Epithelial cell of esophagus (primary cell): ENCODE measurements around the gene RAD18.

ENCODE experiments used
- DNase-seq: peaks from one replicate; pipeline ENCODE4 v3.0.0; 2010; ENCODE audit warnings: low read depth
- H3K4me3 ChIP-seq: 2 replicates; pipeline ENCODE4 v1.5.1; 2011; ENCODE audit warnings: mild to moderate bottlenecking, low read length, control low read depth
- TF ChIP-seq, protein P1 (sequence below): IDR thresholded peaks from 2 replicates; pipeline ENCODE4 v1.5.1; 2011; ENCODE audit warnings: low read depth, mild to moderate bottlenecking, low read length, control low read depth, inconsistent platforms; ENCODE audit not compliant: insufficient read depth; ENCODE audit errors: missing control alignments

RAD18 gene

DNA sequence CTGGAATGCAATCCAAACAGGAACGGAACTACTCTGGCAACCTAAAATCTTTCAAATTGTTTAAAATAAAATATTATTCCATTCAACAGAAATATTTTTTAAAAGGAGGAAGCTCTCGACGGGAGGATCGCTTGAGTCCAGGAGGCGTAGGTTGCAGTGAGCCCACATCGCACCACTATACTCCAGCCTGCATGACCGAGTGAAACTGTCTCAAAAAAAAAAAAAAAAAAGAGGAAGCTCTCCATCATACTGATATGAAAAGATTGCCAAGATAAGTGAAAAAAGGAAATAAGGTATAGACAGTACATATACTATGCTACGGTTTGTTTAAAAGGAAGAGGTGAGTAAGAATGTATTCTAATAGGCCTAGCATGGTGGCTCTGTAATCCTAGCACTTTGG is 3.6 kb downstream of the RAD18 start:
- no peak overlapping the region for H3K4me3 ChIP-seq
- TF ChIP-seq, protein P1, sequence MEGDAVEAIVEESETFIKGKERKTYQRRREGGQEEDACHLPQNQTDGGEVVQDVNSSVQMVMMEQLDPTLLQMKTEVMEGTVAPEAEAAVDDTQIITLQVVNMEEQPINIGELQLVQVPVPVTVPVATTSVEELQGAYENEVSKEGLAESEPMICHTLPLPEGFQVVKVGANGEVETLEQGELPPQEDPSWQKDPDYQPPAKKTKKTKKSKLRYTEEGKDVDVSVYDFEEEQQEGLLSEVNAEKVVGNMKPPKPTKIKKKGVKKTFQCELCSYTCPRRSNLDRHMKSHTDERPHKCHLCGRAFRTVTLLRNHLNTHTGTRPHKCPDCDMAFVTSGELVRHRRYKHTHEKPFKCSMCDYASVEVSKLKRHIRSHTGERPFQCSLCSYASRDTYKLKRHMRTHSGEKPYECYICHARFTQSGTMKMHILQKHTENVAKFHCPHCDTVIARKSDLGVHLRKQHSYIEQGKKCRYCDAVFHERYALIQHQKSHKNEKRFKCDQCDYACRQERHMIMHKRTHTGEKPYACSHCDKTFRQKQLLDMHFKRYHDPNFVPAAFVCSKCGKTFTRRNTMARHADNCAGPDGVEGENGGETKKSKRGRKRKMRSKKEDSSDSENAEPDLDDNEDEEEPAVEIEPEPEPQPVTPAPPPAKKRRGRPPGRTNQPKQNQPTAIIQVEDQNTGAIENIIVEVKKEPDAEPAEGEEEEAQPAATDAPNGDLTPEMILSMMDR, result no peak
- DNase-seq, result no peak

DNA sequence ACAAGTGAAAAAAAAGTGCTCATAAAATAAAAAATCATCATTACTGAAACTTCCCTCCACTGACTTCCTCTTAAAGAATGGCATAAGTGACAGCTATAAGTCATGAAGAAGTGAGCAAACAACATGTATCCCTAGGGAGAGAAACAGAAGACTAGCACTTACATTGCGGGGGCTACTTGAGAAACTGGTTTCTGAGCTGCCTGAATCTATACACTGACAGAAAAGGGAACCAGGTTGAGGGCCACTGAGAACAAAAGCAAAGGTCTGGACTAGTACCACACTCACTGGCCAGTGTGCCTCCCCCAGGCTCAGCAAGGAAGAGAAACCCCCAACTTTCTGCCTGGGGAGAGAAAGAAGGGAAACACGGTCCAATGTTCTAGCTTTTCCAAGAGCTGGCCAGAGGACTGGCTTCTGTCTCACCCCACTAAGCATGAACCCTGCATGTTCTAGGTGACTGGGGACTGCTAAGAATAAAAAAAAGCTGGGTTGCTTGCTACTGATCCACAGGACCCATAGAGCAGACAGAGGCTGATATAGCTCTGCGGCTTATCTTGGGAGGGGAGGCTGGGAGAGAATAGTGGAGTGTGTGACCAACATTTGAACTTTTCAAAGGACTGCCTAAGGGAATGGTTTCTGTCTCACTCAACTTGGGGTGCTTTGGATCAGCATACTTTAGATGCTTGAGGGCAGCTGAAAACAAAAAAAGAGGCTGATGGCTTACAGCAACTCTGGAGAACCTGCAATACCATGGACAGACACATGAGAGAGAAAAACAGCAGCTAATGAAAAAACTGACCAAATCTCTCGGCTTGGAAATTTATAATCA is 8.1 kb downstream of the RAD18 start:
- TF ChIP-seq, protein P1, result peak; percentile 11
- peak; percentile 19 for DNase-seq
- no peak overlapping the region for H3K4me3 ChIP-seq

DNA sequence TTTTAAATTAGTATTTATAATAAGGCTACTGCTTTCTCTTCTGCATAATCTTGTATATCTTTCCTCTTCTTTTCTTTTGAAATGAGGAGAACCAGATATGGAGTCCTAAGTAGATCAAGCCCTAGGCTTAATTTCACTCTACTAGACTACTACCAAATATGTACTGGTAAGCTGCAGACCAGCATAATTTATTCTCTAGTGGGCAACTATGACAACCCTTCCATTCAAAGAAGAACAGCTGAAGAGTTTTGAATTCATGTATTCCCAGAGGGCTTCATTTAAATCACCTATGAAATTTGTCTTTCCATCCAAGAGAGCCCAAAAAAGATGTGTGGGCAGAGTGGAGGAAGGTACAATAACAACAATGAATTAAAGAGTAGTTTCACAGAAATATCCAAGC is 10.0 kb downstream of the RAD18 start:
- TF ChIP-seq, protein P1, result no peak
- no peak for DNase-seq
- H3K4me3 ChIP-seq, result no peak overlapping the region

DNA sequence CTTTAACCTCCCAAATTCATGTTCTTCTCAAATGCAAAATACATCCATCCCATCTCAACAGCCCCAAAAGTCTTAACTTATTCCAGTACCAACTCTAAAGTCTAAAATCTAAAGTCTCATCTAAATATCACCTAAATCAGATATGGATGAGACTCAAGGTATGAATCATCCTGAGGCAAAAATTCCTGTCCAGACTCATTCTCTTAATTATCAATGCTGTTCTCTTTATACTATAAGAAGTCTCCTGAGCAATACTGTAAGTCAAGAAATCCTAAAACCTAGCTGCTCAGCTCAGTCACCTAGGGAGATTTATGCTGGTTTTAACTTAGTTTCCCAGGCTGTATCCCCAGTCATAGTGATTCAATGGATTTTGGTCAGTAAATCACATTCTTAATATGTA is 11.1 kb downstream of the RAD18 start:
- no peak overlapping the region for H3K4me3 ChIP-seq
- TF ChIP-seq, protein P1, result no peak

DNA sequence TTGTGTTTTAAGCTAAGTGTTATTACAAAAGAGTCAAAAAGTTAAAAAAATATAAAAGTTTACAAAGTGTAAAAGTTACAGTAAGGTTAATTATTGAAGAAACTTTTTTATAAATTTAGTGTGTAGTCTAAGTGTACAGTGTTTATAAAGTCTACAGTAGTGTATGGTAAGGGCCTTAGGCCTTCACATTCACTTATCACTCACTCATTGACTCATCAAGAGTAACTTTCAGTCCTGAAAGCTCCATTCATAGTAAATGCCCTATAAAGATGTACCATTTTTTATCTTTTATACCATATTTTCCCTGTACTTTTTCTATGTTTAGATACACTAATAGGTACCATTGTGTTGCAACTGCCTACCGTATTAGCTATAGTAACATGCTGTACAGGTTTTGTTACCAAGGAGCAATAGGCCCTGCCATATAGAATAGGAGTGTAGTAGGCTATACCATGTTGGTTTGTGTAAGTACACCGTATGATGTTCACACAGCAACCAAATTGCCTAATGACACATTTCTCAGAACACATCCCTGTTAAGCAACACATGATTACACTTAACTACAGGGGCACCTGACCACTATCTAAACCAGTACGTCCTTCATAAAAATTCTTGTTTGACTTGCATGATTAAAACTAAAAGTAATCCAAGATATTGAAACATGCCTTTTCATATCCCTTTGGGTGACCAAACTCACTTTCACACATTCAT is 17.2 kb downstream of the RAD18 start:
- DNase-seq, result no peak
- H3K4me3 ChIP-seq, result no peak overlapping the region

More for the DNA sequence above, 11.1 kb downstream of the RAD18 start:
- DNase-seq, result peak; percentile 45

DNA sequence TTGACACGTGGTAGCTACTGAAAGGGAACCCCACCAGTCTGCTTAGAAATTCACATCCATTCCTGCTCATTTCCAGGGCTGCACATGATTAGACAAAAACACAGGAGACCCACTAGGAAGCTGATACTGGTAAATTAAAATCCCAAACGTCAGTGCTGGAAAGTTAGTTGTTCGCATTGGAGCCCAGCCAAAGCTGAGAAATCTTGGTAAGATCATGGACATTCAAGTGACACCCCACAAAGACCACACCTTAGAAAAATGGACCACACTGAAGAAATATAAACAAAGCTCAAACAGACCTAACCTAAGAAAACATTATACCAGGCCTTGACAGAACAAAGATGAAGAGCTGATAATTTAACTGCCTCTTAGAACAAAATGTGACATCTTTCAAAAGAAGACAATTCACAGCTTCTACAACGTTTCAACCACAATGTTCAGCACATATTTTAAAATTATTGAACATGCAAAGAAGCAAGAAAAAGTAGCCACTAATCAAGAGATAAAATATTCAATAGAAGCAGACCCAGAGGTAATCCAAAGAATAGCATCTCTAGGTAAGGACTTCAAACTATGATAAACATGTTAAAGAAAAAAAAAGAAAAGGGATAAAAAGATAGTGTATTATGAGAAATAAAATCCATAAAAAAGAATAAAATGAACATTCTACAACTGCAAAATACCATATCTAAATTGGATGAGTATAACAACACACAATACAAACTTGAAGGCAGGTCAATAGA is 20.4 kb downstream of the RAD18 start:
- DNase-seq, result no peak
- no peak overlapping the region for H3K4me3 ChIP-seq
- TF ChIP-seq, protein P1, result no peak

More for the DNA sequence above, 17.2 kb downstream of the RAD18 start:
- TF ChIP-seq, protein P1, result no peak
